Uterus (tissue), 4 donors: ENCODE measurements around the gene OSER1. TPM values are rescaled to one million over a fixed set of nuclear protein-coding genes. Genes with fewer than 3 reads are reported as not detected.

Experiments
- DNase-seq, 2 donors: peaks; one replicate each; pipeline ENCODE4 v3.0.0-alpha.2; 2019 to 2020
- H3K27ac ChIP-seq, 2 donors: fragments of 200-600 bp; sonication (generic); 1 replicate in 1 of 2; 2 replicates in 1 of 2; pipeline ENCODE4 v1.5.1; 2016 to 2018
- H3K27me3 ChIP-seq, 2 donors: fragments of 200-600 bp; sonication (generic); one replicate each; pipeline ENCODE4 v1.5.1; 2018 to 2019; ENCODE audit warnings: control low read depth in 1 of 2
- H3K36me3 ChIP-seq, 2 donors: fragments of 200-600 bp; sonication (generic); one replicate each; pipeline ENCODE4 v1.5.1; 2019; ENCODE audit warnings: control low read depth in 1 of 2
- H3K4me1 ChIP-seq, 2 donors: fragments of 200-600 bp; sonication (generic); one replicate each; pipeline ENCODE4 v1.5.1; 2018 to 2019; ENCODE audit warnings: control low read depth in 1 of 2
- H3K4me3 ChIP-seq, 2 donors: fragments of 200-600 bp; sonication (generic); 1 replicate in 1 of 2; 2 replicates in 1 of 2; pipeline ENCODE4 v1.5.1; 2018 to 2019; ENCODE audit warnings: mild to moderate bottlenecking in 1 of 2
- H3K9me3 ChIP-seq, 2 donors: fragments of 200-600 bp; sonication (generic); one replicate each; pipeline ENCODE4 v1.5.1; 2019; ENCODE audit warnings: control low read depth in 1 of 2
- CTCF ChIP-seq, 4 experiments: fragments of 200-600 bp in 2 of 4; fragments of 450-650 bp in 2 of 4; sonication (generic) in 2 of 4; IDR thresholded peaks; one replicate each; pipeline ENCODE4 v1.5.1; 2016 to 2019; ENCODE audit warnings: antibody characterized with exemption in 4 of 4, mild to moderate bottlenecking in 2 of 4, moderate library complexity in 1 of 4
- POLR2A ChIP-seq, 2 donors: fragments of 450-650 bp; IDR thresholded peaks; one replicate each; pipeline ENCODE4 v1.6.1; 2016; ENCODE audit warnings: antibody characterized with exemption in 2 of 2, mild to moderate bottlenecking in 1 of 2, moderate library complexity in 1 of 2
- intact Hi-C: fragments of 100-400 bp; cut with DNase I; formaldehyde crosslinking; loops from one replicate; pipeline ENCODE4 v1.15.1; 2023; ENCODE audit warnings: low total_unique reads
- total RNA-seq, 4 donors: library from RNA; depleted of rRNA in 3 of 4; stranded (reverse); fragments of >200 nt in 3 of 4; gene quantifications; one replicate each; pipeline versions ENCODE4 v1.1.0 to v1.2.4, GENCODE V29; 2014 to 2023
- donor health status: DM: yes; HTN: yes; CAD: no.

OSER1 gene
- total RNA-seq, 4 donors from 2014 or later = 33.8 to 76.2 (median 46.0) TPM

- Histone ChIP-seq H3K9me3 (no peaks in the 10 kb centered on the region), H3K36me3 (no peaks in the 10 kb centered on the region), H3K4me1 (peaks cover 4 to 5% of the 10 kb centered on the region in 2 donors), H3K27me3 (no peaks in the 10 kb centered on the region), H3K4me3 (no peak overlapping the region), H3K27ac (no peak overlapping the region)
- intact Hi-C loops = no loop called here
- no peak for DNase-seq
- no peak for TF ChIP-seq POLR2A (IDR thresholded peaks at IDR 0.05)
- TF ChIP-seq CTCF (IDR thresholded peaks at IDR 0.05) = no peak
Measured at GRCh38 chr20:44207126-44207723, 3.3 kb downstream of the OSER1 start.

- no peak for DNase-seq
- intact Hi-C loops = no loop called here
- no peaks in the 10 kb centered on the region for H3K36me3 ChIP-seq
- no peak overlapping the region for H3K27ac ChIP-seq
- no peaks in the 10 kb centered on the region for H3K27me3 ChIP-seq
- peaks cover 4 to 5% of the 10 kb centered on the region in 2 donors for H3K4me1 ChIP-seq
- H3K4me3 ChIP-seq = no peak overlapping the region
- TF ChIP-seq CTCF (IDR thresholded peaks at IDR 0.05) (no peak), POLR2A (IDR thresholded peaks at IDR 0.05) (no peak)
- H3K9me3 ChIP-seq = no peaks in the 10 kb centered on the region
Measured at GRCh38 chr20:44206132-44206531, 4.4 kb downstream of the OSER1 start.

GRCh38 chr20:44204832-44205215, 5.7 kb downstream of the OSER1 start:
- peak overlapping the region in 1 of 2 donors; percentile 48 for H3K27ac ChIP-seq
- DNase-seq = no peak
- H3K4me1 ChIP-seq = peaks cover 4 to 5% of the 10 kb centered on the region in 2 donors
- H3K4me3 ChIP-seq = no peak overlapping the region
- H3K27me3 ChIP-seq = no peaks in the 10 kb centered on the region
- H3K9me3 ChIP-seq = no peaks in the 10 kb centered on the region
- no peak for TF ChIP-seq CTCF (IDR thresholded peaks at IDR 0.05)
- TF ChIP-seq POLR2A (IDR thresholded peaks at IDR 0.05) = no peak
- no peaks in the 10 kb centered on the region for H3K36me3 ChIP-seq
- intact Hi-C loops = no loop called here

GRCh38 chr20:44204156-44204831, 6.3 kb downstream of the OSER1 start:
- TF ChIP-seq CTCF (IDR thresholded peaks at IDR 0.05) (no peak), POLR2A (IDR thresholded peaks at IDR 0.05) (no peak)
- Histone ChIP-seq H3K36me3 (no peaks in the 10 kb centered on the region), H3K27ac (peak overlapping the region; percentile 28 to 48), H3K4me3 (no peak overlapping the region), H3K4me1 (peaks cover 4 to 5% of the 10 kb centered on the region in 2 donors), H3K9me3 (no peaks in the 10 kb centered on the region), H3K27me3 (no peaks in the 10 kb centered on the region)
- DNase-seq = no peak
- intact Hi-C loops = no loop called here

GRCh38 chr20:44203161-44203560, 7.4 kb downstream of the OSER1 start:
- peaks cover 0 to 5% of the 10 kb centered on the region in 2 donors for H3K4me1 ChIP-seq
- H3K4me3 ChIP-seq = no peak overlapping the region
- no peaks in the 10 kb centered on the region for H3K36me3 ChIP-seq
- intact Hi-C loops = no loop called here
- DNase-seq = no peak
- no peaks in the 10 kb centered on the region for H3K27me3 ChIP-seq
- TF ChIP-seq POLR2A (IDR thresholded peaks at IDR 0.05) = no peak
- TF ChIP-seq CTCF (IDR thresholded peaks at IDR 0.05) = no peak
- H3K9me3 ChIP-seq = no peaks in the 10 kb centered on the region
- H3K27ac ChIP-seq = no peak overlapping the region
